Hepatocyte (in vitro differentiated cells): Measurements from ENCODE around the gene PPIA. TPM values are rescaled to one million over a fixed set of nuclear protein-coding genes. Genes with fewer than 3 reads are reported as not detected.

Experiments used
- DNase-seq: peaks from one replicate; pipeline ENCODE4 v3.0.0-alpha.2; 2016; ENCODE audit warnings: low spot score
- H2AFZ ChIP-seq: fragments of 200-600 bp; sonication (generic); 2 replicates; pipeline ENCODE4 v1.6.0; 2016; ENCODE audit warnings: antibody characterized with exemption, mild to moderate bottlenecking
- H3K27ac ChIP-seq: fragments of 200-600 bp; sonication (generic); 2 replicates; pipeline ENCODE4 v1.5.1; 2016; ENCODE audit warnings: mild to moderate bottlenecking
- H3K27me3 ChIP-seq: fragments of 200-600 bp; sonication (generic); 2 replicates; pipeline ENCODE4 v1.6.1; 2016
- H3K36me3 ChIP-seq: fragments of 200-600 bp; sonication (generic); replicated peaks from 2 replicates; pipeline ENCODE4 v1.5.1; 2016; ENCODE audit warnings: low read depth; ENCODE audit not compliant: insufficient read depth
- H3K4me1 ChIP-seq: fragments of 200-600 bp; sonication (generic); 2 replicates; pipeline ENCODE4 v1.5.1; 2016; ENCODE audit warnings: mild to moderate bottlenecking, moderate library complexity; ENCODE audit not compliant: insufficient read depth
- H3K4me2 ChIP-seq: fragments of 200-600 bp; sonication (generic); 2 replicates; pipeline ENCODE4 v1.6.0; 2016
- H3K4me3 ChIP-seq: fragments of 200-600 bp; sonication (generic); 2 replicates; pipeline ENCODE4 v1.5.1; 2016; ENCODE audit warnings: mild to moderate bottlenecking
- H3K79me2 ChIP-seq: fragments of 200-600 bp; sonication (generic); 2 replicates; pipeline ENCODE4 v1.6.0; 2017; ENCODE audit warnings: mild to moderate bottlenecking
- H3K9me2 ChIP-seq: fragments of 200-600 bp; sonication (generic); replicated peaks from 2 replicates; pipeline ENCODE4 v1.6.0; 2017; ENCODE audit warnings: mild to moderate bottlenecking; ENCODE audit not compliant: insufficient read depth
- H3K9me3 ChIP-seq: fragments of 200-600 bp; sonication (generic); 2 replicates; pipeline ENCODE4 v1.5.1; 2016; ENCODE audit warnings: low read depth, mild to moderate bottlenecking
- H4K20me1 ChIP-seq: fragments of 200-600 bp; sonication (generic); 2 replicates; pipeline ENCODE4 v1.6.0; 2016; ENCODE audit warnings: mild to moderate bottlenecking; ENCODE audit not compliant: insufficient read depth, poor library complexity, severe bottlenecking
- EZH2 ChIP-seq: fragments of 200-600 bp; sonication (generic); IDR thresholded peaks from 2 replicates; pipeline ENCODE4 v1.6.1; 2016; ENCODE audit warnings: antibody characterized with exemption, mild to moderate bottlenecking, borderline replicate concordance
- EZH2phosphoT487 ChIP-seq: fragments of 200-600 bp; sonication (generic); IDR thresholded peaks from one replicate; pipeline ENCODE4 v1.6.1; 2018; ENCODE audit warnings: antibody characterized with exemption, mild to moderate bottlenecking, low read depth, moderate library complexity; ENCODE audit not compliant: unreplicated experiment, severe bottlenecking
- WGBS: methylation state at CpG from one replicate; pipeline ENCODE4 v1.1.6; 2016; ENCODE audit warnings: low lambda C conversion rate; ENCODE audit errors: missing lambda C conversion rate; 5-methylcytosine and 5-hydroxymethylcytosine counted together
- polyA plus RNA-seq: library from polyadenylated mRNA; unstranded; fragments of >200 nt; fragmentation: Nextera tagmentation; extraction: Ambion mirVana; gene quantifications from 2 replicates; pipeline ENCODE4 v1.2.1, GENCODE V29; 2016
- total RNA-seq: library from RNA; depleted of rRNA; stranded (reverse); fragments of >200 nt; gene quantifications from 2 replicates; pipeline ENCODE4 v1.2.3, GENCODE V29; 2014
- TF ChIP-seq, protein P1 (sequence below): fragments of 200-600 bp; sonication (generic); IDR thresholded peaks from 2 replicates; pipeline ENCODE4 v1.5.1; 2016; ENCODE audit warnings: antibody characterized with exemption, mild to moderate bottlenecking; ENCODE audit not compliant: poor library complexity

Gene PPIA
- total and polyA plus RNA-seq, 2 experiments from 2014 or later, result 2,123 to 2,189 TPM

DNA sequence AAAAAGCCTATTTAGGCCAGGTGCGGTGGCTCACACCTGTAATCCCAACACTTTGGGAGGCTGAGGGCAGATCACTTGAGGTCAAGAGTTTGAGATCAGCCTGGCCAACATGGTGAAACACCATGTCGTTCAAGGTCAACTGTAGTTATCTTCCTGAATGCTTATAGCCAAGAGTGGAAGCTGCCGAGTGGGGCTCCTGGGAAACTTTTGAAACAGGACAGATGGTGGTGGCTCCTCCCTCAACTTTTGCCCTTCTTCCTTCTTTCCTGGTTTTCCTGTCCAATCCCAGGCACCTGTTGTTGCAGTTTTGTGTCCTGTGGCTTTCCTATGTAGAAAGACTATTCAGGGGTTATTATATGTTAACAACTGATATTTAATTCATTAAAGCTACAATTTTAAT lies 8.7 kb upstream of the PPIA start:
- H3K36me3 ChIP-seq, result no peaks in the 10 kb centered on the region
- WGBS, result 84% methylated on average over 3 of the region's 3 CpGs
- H3K9me2 ChIP-seq, result no peaks in the 10 kb centered on the region
- no peak overlapping the region for H3K4me2 ChIP-seq
- TF ChIP-seq, protein P1, sequence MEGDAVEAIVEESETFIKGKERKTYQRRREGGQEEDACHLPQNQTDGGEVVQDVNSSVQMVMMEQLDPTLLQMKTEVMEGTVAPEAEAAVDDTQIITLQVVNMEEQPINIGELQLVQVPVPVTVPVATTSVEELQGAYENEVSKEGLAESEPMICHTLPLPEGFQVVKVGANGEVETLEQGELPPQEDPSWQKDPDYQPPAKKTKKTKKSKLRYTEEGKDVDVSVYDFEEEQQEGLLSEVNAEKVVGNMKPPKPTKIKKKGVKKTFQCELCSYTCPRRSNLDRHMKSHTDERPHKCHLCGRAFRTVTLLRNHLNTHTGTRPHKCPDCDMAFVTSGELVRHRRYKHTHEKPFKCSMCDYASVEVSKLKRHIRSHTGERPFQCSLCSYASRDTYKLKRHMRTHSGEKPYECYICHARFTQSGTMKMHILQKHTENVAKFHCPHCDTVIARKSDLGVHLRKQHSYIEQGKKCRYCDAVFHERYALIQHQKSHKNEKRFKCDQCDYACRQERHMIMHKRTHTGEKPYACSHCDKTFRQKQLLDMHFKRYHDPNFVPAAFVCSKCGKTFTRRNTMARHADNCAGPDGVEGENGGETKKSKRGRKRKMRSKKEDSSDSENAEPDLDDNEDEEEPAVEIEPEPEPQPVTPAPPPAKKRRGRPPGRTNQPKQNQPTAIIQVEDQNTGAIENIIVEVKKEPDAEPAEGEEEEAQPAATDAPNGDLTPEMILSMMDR, result no peak
- TF ChIP-seq EZH2 (no peak), EZH2phosphoT487 (no peak)
- H3K27ac ChIP-seq, result no peak overlapping the region
- no peaks in the 10 kb centered on the region for H3K79me2 ChIP-seq
- no peak overlapping the region for H2AFZ ChIP-seq
- no peaks in the 10 kb centered on the region for H3K4me1 ChIP-seq
- no peak for DNase-seq
- no peaks in the 10 kb centered on the region for H3K27me3 ChIP-seq
- H3K9me3 ChIP-seq, result no peaks in the 10 kb centered on the region
- no peak overlapping the region for H3K4me3 ChIP-seq
- no peaks in the 10 kb centered on the region for H4K20me1 ChIP-seq

DNA sequence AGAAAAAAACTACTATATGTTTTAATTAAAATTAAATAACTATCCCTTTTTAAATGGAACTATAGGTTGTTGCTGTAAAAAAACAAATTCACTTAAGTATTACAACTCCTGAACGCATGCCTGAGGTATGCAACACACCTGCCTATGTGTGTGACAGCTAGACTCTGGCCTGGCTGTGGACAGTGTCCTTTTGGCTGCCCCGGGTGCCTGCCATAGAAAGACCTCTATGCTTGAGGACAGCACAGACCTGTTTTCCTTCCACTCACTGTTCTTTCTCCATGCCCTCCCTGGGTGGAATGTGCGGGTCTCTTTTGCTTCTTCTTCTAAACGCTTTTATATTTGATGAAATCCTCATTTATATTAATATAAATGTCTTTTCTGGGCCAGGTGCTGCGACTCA lies 6.5 kb upstream of the PPIA start:
- Histone ChIP-seq H3K79me2 (no peaks in the 10 kb centered on the region), H3K27me3 (no peaks in the 10 kb centered on the region), H2AFZ (no peak overlapping the region), H3K9me3 (no peaks in the 10 kb centered on the region), H3K27ac (no peak overlapping the region), H4K20me1 (no peaks in the 10 kb centered on the region), H3K36me3 (no peaks in the 10 kb centered on the region), H3K9me2 (no peaks in the 10 kb centered on the region), H3K4me1 (no peaks in the 10 kb centered on the region), H3K4me3 (no peak overlapping the region), H3K4me2 (no peak overlapping the region)
- WGBS, result 87% methylated on average over 5 of the region's 5 CpGs
- DNase-seq, result no peak
- TF ChIP-seq EZH2phosphoT487 (no peak), EZH2 (no peak)
- TF ChIP-seq, protein P1, result no peak

DNA sequence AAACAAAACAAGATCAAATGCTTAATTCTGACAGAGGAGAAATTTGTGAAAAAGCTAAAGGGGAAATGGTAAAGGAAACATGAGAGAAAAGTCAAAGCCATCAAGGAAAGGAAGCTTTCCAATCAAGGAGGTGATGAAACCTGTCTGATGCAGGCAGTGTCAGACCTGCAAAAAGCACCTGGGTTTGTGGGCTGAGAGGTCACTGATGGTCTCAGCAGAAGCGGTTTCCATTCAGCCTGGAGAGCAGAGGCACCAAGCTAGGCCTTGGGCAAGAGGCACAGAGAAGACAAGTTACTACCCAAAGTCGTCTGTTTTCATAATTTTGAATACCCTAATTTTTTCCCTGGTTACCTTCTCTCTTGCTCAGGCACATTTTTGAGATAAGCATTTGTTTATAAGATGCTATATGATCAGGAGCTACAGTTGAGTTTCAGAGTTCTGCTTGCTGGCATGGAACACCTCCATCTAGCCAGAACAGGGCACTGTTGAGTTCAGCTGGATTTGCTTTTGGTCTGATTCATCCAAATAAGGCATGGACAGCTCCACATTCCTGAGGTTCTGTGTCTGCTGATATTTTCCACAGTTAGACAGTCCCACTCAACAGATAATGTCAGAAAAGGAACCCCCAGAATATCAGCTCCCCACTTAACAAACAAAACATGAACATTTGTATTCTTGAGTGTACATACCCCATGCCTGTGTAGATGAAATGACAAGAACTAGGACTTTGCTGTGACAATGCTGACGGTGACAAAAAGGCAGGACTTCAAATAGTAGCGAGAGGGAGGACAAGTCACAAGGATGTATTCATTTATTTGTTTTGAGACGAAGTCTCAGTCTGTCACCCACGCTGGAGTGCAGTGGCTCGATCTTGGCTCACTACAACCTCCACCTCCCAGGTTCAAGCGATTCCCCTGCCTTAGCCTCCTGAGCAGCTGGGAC lies 4.9 kb upstream of the PPIA start:
- Histone ChIP-seq H3K4me3 (no peak overlapping the region), H3K36me3 (no peaks in the 10 kb centered on the region), H4K20me1 (no peaks in the 10 kb centered on the region), H3K4me2 (no peak overlapping the region), H3K27ac (peak overlapping the region; percentile 6), H3K27me3 (no peaks in the 10 kb centered on the region), H3K4me1 (no peaks in the 10 kb centered on the region), H3K79me2 (peaks cover 6% of the 10 kb centered on the region), H3K9me3 (no peaks in the 10 kb centered on the region), H3K9me2 (no peaks in the 10 kb centered on the region), H2AFZ (no peak overlapping the region)
- WGBS, result 91% methylated on average over 8 of the region's 8 CpGs
- no peak for DNase-seq
- TF ChIP-seq, protein P1, result peak; percentile 17
- TF ChIP-seq EZH2phosphoT487 (no peak), EZH2 (no peak)
